ENCODE results near the gene RAMAC.
"Not testable (repeated sequence)": the region's sequence is repeated elsewhere in the genome, so short reads cannot be mapped to it uniquely, and the experiment has no call there.

GRCh38 chr15:83000672-83001031 lies 14.6 kb downstream of the RAMAC start:
- peak in 2 of 12 donors; percentile 1 to 9 for TF ChIP-seq CTCF (IDR thresholded peaks at IDR 0.05)
- TF ChIP-seq POLR2A (IDR thresholded peaks at IDR 0.05): not testable (repeated sequence)
